Mucosa of stomach (tissue), 1 donor: ENCODE results near the gene HK1.
"Not testable (repeated sequence)": the region's sequence is repeated elsewhere in the genome, so short reads cannot be mapped to it uniquely, and the experiment has no call there.

Source experiments
- H3K27me3 ChIP-seq: one replicate; pipeline ENCODE4 v1.7.0; 2013; ENCODE audit warnings: mild to moderate bottlenecking, low read length; ENCODE audit not compliant: control insufficient read depth, insufficient read depth
- H3K36me3 ChIP-seq: one replicate; pipeline ENCODE4 v1.7.0; 2013; ENCODE audit warnings: low read length; ENCODE audit not compliant: control insufficient read depth, insufficient read depth
- H3K4me1 ChIP-seq: one replicate; pipeline ENCODE4 v1.7.0; 2013; ENCODE audit warnings: mild to moderate bottlenecking, low read length; ENCODE audit not compliant: control insufficient read depth, insufficient read depth
- H3K4me3 ChIP-seq: one replicate; pipeline ENCODE4 v1.7.0; 2013; ENCODE audit warnings: low read length
- H3K9ac ChIP-seq: one replicate; pipeline ENCODE4 v1.7.0; 2013; ENCODE audit warnings: mild to moderate bottlenecking, low read length, moderate library complexity
- H3K9me3 ChIP-seq: one replicate; pipeline ENCODE4 v1.7.0; 2013; ENCODE audit warnings: mild to moderate bottlenecking, low read length, moderate library complexity; ENCODE audit not compliant: control insufficient read depth
- donor health status: Pancreatic carcinoma.

HK1 gene

DNA sequence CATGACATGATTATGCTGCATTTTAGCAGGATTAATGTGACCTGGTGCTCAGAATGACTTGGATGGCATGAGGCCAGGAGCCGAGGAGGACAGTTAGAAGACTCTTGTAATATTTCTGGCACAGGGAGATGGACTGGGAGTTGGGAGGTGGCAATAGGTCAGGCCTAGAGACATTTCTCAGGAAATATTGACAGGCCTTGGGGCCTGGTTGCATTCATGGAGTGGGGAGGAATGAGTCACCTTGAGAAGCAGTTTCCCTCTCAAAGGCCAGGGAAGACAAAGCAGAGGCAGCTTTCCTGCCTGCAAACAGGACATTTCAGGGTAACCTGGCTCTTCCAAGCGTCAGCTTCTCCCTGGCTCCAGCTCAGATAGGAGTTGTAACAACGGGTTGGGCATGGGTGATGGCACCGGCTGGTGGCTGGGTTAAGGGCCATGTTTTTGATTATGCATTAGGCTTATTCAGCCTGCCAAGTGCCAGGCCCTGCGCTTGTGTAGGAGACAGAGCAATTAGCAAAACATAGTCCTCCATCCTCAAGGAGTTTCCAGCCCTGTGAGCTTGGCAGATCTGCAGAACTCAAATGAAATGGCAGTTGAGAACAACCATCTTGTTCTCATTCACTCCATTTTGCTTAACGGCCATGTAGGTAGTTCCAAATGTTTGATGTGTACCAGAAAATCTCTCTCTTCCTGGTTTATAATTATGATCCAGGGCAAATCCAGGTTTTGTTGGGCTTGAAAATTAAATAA lies 38.2 kb downstream of the HK1 start:
- Histone ChIP-seq H3K4me1 (peaks cover 58% of the 10 kb centered on the region), H3K27me3 (no peaks in the 10 kb centered on the region), H3K9me3 (no peaks in the 10 kb centered on the region), H3K36me3 (no peaks in the 10 kb centered on the region), H3K4me3 (no peak overlapping the region), H3K9ac (no peak overlapping the region)

DNA sequence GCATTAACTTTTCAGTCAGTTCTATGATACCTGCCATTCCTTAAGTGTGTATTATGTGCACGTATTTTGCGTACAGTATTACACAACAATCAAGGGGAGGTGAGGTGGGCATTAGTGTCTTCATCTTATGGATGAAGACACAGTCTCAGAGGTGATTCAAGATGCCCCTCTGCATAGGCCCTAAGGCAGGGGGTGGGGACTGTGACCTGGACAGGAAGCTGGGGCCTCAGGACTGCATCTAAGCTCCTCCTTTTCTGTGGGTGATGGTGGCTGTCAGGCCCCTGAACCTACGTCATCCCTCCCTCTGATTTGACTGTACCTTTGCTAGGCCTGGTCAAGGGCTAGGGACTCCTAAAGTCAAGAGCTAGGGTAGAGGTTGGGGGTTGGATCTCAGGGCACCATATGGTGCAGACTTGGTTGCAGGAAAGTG lies 38.9 kb downstream of the HK1 start:
- Histone ChIP-seq H3K9ac (peak overlapping the region; percentile 77), H3K36me3 (no peaks in the 10 kb centered on the region), H3K9me3 (no peaks in the 10 kb centered on the region), H3K4me3 (no peak overlapping the region), H3K27me3 (no peaks in the 10 kb centered on the region), H3K4me1 (peaks cover 60% of the 10 kb centered on the region)

- Histone ChIP-seq H3K27me3 (no peaks in the 10 kb centered on the region), H3K9me3 (no peaks in the 10 kb centered on the region), H3K9ac (peak overlapping the region; percentile 77), H3K36me3 (no peaks in the 10 kb centered on the region), H3K4me1 (peaks cover 60% of the 10 kb centered on the region), H3K4me3 (peak overlapping the region; percentile 57)
Measured at GRCh38 chr10:69317626-69318105, 39.4 kb downstream of the HK1 start.

GRCh38 chr10:69318106-69318866 lies 40.0 kb downstream of the HK1 start:
- H3K36me3 ChIP-seq = no peaks in the 10 kb centered on the region
- H3K9ac ChIP-seq = peak overlapping the region; percentile 77
- peaks cover 60% of the 10 kb centered on the region for H3K4me1 ChIP-seq
- no peaks in the 10 kb centered on the region for H3K27me3 ChIP-seq
- peak overlapping the region; percentile 57 for H3K4me3 ChIP-seq
- H3K9me3 ChIP-seq = no peaks in the 10 kb centered on the region

DNA sequence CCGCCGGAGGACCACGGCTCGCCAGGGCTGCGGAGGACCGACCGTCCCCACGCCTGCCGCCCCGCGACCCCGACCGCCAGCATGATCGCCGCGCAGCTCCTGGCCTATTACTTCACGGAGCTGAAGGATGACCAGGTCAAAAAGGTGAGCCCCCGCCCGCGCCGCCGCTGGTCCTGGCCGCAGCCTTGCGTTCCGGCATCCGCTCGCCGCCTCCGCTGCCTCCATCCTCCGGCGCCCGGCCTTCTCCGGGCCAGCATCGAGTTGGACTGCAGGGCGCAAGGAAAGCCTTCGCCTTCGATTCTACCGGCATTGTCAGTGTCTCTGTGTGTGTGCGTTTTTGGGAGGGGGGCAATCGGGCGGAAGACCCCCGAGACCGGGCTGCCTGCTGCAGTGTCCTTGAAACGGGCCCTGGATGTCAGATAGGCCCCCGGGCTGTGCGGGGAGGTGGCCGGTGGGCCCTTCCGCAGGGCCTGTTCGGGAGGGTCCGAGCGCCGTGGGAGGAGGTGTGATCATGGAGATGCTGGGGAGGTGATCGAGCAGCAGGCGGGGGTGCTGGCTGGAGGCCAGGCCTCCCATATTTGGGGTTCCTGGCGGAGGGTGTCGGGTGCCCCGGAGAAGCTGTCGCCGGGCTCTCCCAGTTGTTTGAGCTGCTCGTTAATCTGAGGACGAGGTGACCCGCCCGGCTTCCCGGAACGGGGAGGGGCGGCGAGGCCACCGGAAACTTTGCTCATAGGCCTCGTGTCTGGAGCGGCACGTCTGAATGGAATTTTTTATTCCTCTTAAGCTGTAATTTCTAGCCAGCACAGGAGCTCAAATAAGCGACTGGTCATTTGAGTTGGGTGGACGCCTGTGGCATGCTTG lies 40.8 kb downstream of the HK1 start:
- no peaks in the 10 kb centered on the region for H3K27me3 ChIP-seq
- peak overlapping the region; percentile 93 for H3K9ac ChIP-seq
- H3K4me3 ChIP-seq = peak overlapping the region; percentile 57
- H3K36me3 ChIP-seq = no peaks in the 10 kb centered on the region
- no peaks in the 10 kb centered on the region for H3K9me3 ChIP-seq
- peaks cover 59% of the 10 kb centered on the region for H3K4me1 ChIP-seq

GRCh38 chr10:69319841-69320316 lies 41.6 kb downstream of the HK1 start:
- Histone ChIP-seq H3K27me3 (no peaks in the 10 kb centered on the region), H3K4me1 (peaks cover 52% of the 10 kb centered on the region), H3K9ac (peak overlapping the region; percentile 93)

GRCh38 chr10:69320521-69320920 lies 42.2 kb downstream of the HK1 start:
- Histone ChIP-seq H3K9ac (no peak overlapping the region), H3K4me1 (peaks cover 45% of the 10 kb centered on the region), H3K4me3 (no peak overlapping the region), H3K36me3 (no peaks in the 10 kb centered on the region), H3K9me3 (no peaks in the 10 kb centered on the region), H3K27me3 (no peaks in the 10 kb centered on the region)

More at GRCh38 chr10:69319841-69320316, 41.6 kb downstream of the HK1 start:
- Histone ChIP-seq H3K9me3 (no peaks in the 10 kb centered on the region), H3K36me3 (no peaks in the 10 kb centered on the region), H3K4me3 (no peak overlapping the region)

DNA sequence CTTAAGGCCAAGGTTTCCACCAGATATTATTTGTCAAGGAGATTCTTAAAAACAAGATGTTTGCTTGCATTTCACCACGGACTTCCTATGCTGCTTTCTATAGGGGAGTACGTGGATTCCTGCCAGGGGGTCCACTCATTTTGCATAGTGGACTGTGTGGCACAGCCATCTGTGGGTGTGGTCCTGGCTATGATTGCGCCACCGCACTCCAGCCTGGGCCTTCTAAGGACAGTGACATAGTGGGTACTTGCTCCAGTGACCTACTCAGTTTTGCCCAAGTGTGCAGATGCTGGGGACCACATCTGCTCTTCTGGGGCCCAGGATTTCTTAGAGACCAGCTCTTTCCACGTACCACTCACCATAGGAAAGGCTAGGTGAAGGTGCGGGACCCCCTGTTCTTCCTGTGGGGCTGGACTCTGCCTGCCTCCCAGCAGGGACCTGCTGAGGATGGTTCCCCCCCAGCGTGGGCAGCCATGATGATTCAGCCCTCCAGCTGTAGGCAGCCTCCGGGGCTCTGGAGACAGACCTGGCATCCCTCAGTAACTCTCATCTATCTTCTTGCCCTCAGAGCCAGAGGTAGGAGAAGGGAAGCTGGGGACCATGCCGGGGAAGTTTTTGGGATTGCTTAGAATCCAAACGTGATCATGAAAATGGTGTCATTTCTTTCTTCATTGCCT lies 42.9 kb downstream of the HK1 start:
- H3K4me3 ChIP-seq = no peak overlapping the region
- H3K9me3 ChIP-seq = no peaks in the 10 kb centered on the region
- H3K36me3 ChIP-seq = no peaks in the 10 kb centered on the region
- H3K9ac ChIP-seq = no peak overlapping the region
- H3K4me1 ChIP-seq = peaks cover 39% of the 10 kb centered on the region
- H3K27me3 ChIP-seq = no peaks in the 10 kb centered on the region

GRCh38 chr10:69321865-69322264 lies 43.6 kb downstream of the HK1 start:
- H3K4me1 ChIP-seq = peaks cover 32% of the 10 kb centered on the region
- H3K9me3 ChIP-seq = no peaks in the 10 kb centered on the region
- H3K27me3 ChIP-seq = no peaks in the 10 kb centered on the region
- H3K9ac ChIP-seq = no peak overlapping the region
- H3K4me3 ChIP-seq = no peak overlapping the region
- H3K36me3 ChIP-seq = no peaks in the 10 kb centered on the region

GRCh38 chr10:69322346-69322745 lies 44.0 kb downstream of the HK1 start:
- not testable (repeated sequence) for H3K9ac ChIP-seq, H3K9me3 ChIP-seq, H3K4me3 ChIP-seq, H3K27me3 ChIP-seq, H3K36me3 ChIP-seq
- H3K4me1 ChIP-seq = peaks cover 29% of the 10 kb centered on the region

DNA sequence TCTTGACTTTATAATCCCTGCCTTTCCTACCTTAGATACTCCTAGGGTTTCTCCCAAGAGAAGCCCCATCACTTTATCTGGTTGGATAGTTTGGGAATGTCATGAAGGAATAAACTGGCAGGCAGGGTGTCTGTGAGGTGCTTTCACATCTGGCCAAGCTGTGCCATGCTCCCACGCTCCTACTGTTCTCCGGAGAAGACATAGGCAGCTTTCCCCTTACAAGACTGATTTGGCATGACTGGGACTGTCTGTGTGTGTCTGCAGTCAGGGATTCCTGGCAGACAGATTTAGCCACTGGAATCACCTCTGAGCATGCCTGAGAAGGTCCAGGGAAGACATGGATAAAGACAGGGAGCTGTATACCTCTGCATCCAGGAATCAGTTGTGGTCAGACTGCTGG lies 45.3 kb downstream of the HK1 start:
- no peaks in the 10 kb centered on the region for H3K9me3 ChIP-seq
- no peaks in the 10 kb centered on the region for H3K36me3 ChIP-seq
- H3K9ac ChIP-seq = no peak overlapping the region
- H3K4me1 ChIP-seq = peaks cover 35% of the 10 kb centered on the region
- H3K4me3 ChIP-seq = no peak overlapping the region
- no peaks in the 10 kb centered on the region for H3K27me3 ChIP-seq
